Thyroid gland (tissue), 4 donors: ENCODE measurements around the gene RPL32. TPM values are rescaled to one million over a fixed set of nuclear protein-coding genes. Genes with fewer than 3 reads are reported as not detected.
"Not testable (repeated sequence)": the region's sequence is repeated elsewhere in the genome, so short reads cannot be mapped to it uniquely, and the experiment has no call there.

Source experiments
- DNase-seq, 2 donors: peaks; one replicate each; pipeline ENCODE4 v3.0.0-alpha.2; 2019
- H3K27ac ChIP-seq, 3 donors: fragments of 200-600 bp; sonication (generic); 1 replicate in 2 of 3; 2 replicates in 1 of 3; pipeline ENCODE4 v1.5.1; 2016 to 2019; ENCODE audit warnings: mild to moderate bottlenecking in 1 of 3, moderate library complexity in 1 of 3
- H3K27me3 ChIP-seq: fragments of 200-600 bp; sonication (generic); one replicate; pipeline ENCODE4 v1.5.1; 2019
- H3K36me3 ChIP-seq, 2 donors: fragments of 200-600 bp; sonication (generic); one replicate each; pipeline ENCODE4 v1.5.1; 2016 to 2019
- H3K4me1 ChIP-seq, 2 donors: fragments of 200-600 bp; sonication (generic); one replicate each; pipeline ENCODE4 v1.5.1; 2017 to 2019
- H3K4me3 ChIP-seq, 3 donors: fragments of 200-600 bp; sonication (generic); replicated peaks in 1 of 3; 1 replicate in 2 of 3; 2 replicates in 1 of 3; pipeline ENCODE4 v1.5.1; 2016; ENCODE audit warnings: mild to moderate bottlenecking in 1 of 3
- H3K9me3 ChIP-seq: fragments of 200-600 bp; sonication (generic); one replicate; pipeline ENCODE4 v1.5.1; 2017
- POLR2A ChIP-seq, 2 donors: fragments of 450-650 bp; IDR thresholded peaks; one replicate each; pipeline ENCODE4 v1.6.1; 2017; ENCODE audit warnings: antibody characterized with exemption in 2 of 2, mild to moderate bottlenecking in 2 of 2, moderate library complexity in 1 of 2
- WGBS, 2 donors: methylation state at CpG; one replicate each; pipeline ENCODE4 v1.1.5; 2017; 5-methylcytosine and 5-hydroxymethylcytosine counted together
- intact Hi-C: fragments of 100-400 bp; cut with DNase I; formaldehyde crosslinking; loops from one replicate; pipeline ENCODE4 v1.15.1; 2023
- total RNA-seq, 4 donors: library from RNA; depleted of rRNA; stranded (reverse); fragments of >200 nt; gene quantifications; one replicate each; pipeline ENCODE4 v1.2.3, GENCODE V29; 2016
- TF ChIP-seq, protein P1 (sequence below), 6 experiments: fragments of 200-600 bp in 3 of 6; fragments of 450-650 bp in 3 of 6; sonication (generic) in 3 of 6; IDR thresholded peaks; one replicate each; pipeline ENCODE4 v1.5.1; 2016 to 2019; ENCODE audit warnings: antibody characterized with exemption in 6 of 6, mild to moderate bottlenecking in 2 of 6, inconsistent platforms in 1 of 6, moderate library complexity in 1 of 6

RPL32 gene
- total RNA-seq, 4 donors from 2014 or later: 809 to 4,142 (median 1,511) TPM

DNA sequence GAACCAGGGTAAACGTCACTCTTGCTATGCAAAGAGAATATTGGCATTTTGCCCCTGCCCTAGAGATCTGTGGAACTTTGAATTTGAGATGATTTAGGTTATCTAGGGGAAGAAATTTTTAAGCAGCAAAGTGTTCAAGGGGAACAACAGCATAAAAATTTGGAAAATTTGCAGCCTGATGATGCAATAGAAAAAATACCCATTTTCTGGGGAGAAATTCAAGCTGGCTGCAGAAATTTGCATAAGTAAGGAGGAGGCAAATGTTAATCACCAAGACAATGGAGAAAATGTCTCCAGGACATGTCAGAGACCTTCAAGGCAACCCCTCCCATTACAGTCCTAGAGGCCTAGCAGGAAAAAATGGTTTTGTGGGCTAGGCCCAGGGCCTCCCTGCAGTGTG is 4.4 kb upstream of the RPL32 start:
- Histone ChIP-seq H3K27me3 (no peaks in the 10 kb centered on the region), H3K4me1 (no peaks in the 10 kb centered on the region), H3K4me3 (no peak overlapping the region), H3K36me3 (no peaks in the 10 kb centered on the region), H3K9me3 (no peaks in the 10 kb centered on the region), H3K27ac (no peak overlapping the region)
- 60 to 64% methylated on average over 1 of the region's 1 CpG for WGBS, 2 donors
- intact Hi-C loops: no loop called here
- no peak for DNase-seq
- TF ChIP-seq POLR2A (IDR thresholded peaks at IDR 0.05): no peak
- TF ChIP-seq, protein P1, sequence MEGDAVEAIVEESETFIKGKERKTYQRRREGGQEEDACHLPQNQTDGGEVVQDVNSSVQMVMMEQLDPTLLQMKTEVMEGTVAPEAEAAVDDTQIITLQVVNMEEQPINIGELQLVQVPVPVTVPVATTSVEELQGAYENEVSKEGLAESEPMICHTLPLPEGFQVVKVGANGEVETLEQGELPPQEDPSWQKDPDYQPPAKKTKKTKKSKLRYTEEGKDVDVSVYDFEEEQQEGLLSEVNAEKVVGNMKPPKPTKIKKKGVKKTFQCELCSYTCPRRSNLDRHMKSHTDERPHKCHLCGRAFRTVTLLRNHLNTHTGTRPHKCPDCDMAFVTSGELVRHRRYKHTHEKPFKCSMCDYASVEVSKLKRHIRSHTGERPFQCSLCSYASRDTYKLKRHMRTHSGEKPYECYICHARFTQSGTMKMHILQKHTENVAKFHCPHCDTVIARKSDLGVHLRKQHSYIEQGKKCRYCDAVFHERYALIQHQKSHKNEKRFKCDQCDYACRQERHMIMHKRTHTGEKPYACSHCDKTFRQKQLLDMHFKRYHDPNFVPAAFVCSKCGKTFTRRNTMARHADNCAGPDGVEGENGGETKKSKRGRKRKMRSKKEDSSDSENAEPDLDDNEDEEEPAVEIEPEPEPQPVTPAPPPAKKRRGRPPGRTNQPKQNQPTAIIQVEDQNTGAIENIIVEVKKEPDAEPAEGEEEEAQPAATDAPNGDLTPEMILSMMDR (IDR thresholded peaks at IDR 0.05): no peak

DNA sequence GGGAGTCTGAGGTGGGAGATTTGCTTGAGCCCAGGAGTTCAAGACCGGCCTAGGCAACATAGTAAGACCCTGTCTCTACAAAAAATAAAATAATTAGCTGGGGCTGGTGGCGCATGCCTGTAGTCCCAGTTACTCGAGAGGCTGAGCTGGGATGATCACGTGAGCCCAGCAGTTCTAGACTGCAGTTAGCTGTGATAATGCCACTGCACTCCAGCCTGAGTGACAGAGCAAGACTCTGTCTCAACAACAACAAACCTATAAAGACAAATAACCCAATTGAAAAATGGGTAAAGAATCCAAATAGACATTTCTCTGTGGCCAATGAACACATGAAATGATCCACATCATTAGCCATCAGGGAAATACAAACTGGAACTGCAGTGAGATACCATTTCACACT is 1.1 kb upstream of the RPL32 start:
- H3K36me3 ChIP-seq: peaks cover 17 to 22% of the 10 kb centered on the region in 2 donors
- TF ChIP-seq, protein P1 (IDR thresholded peaks at IDR 0.05): no peak
- TF ChIP-seq POLR2A (IDR thresholded peaks at IDR 0.05): no peak
- 94 to 98% methylated on average over 4 of the region's 4 CpGs for WGBS, 2 donors
- intact Hi-C loops: no loop called here
- DNase-seq: no peak
- H3K4me1 ChIP-seq: peaks cover 8 to 24% of the 10 kb centered on the region in 2 donors
- no peaks in the 10 kb centered on the region for H3K9me3 ChIP-seq
- no peak overlapping the region for H3K27ac ChIP-seq
- H3K27me3 ChIP-seq: no peaks in the 10 kb centered on the region
- H3K4me3 ChIP-seq: no peak overlapping the region

- intact Hi-C loops: no loop called here
- H3K27ac ChIP-seq: peak overlapping the region; percentile 93 to 96 (median 94)
These were observed 584 bp upstream of the RPL32 start for GRCh38 chr3:12841970-12842328.

DNA sequence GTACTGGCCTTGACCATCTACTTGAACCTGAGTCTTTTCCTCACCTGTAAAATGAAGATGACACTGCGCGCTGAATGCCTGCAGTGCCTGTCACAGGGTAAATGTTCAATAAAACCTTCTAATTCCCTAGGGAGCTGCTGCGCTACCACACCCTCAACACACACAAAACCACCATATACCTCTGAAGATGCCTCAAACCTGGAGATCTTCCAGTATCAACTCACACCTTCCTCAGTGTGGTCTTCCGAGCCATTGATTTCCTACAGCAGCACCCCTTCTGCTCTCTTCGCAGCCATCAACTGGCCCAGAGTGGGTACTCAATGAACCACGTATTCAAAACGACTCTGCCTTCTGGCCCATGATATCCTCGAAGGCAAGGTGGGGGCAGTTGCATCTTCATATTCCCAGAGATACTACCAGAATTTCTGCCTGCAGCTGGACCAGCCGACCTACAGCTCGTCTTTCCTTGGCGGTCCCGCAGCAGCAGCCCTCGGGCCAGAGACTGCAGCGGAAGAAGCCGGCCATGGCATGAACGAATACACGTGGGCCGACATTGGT is 695 bp downstream of the RPL32 start:
- WGBS, 2 donors: 8 to 18% methylated on average over 5 to 18 of the region's 18 CpGs
- Histone ChIP-seq H3K4me3 (peak overlapping the region; percentile 3 to 82 (median 28)), H3K9me3 (no peaks in the 10 kb centered on the region), H3K36me3 (peaks cover 35 to 40% of the 10 kb centered on the region in 2 donors), H3K4me1 (peaks cover 8 to 24% of the 10 kb centered on the region in 2 donors), H3K27ac (peak overlapping the region; percentile 93 to 96 (median 94)), H3K27me3 (no peaks in the 10 kb centered on the region)
- peak; percentile 35 to 39 for DNase-seq
- intact Hi-C loops: no loop called here
- TF ChIP-seq POLR2A (IDR thresholded peaks at IDR 0.05): no peak
- TF ChIP-seq, protein P1 (IDR thresholded peaks at IDR 0.05): no peak

More at GRCh38 chr3:12841970-12842328, 584 bp upstream of the RPL32 start:
- no peaks in the 10 kb centered on the region for H3K27me3 ChIP-seq
- peaks cover 8 to 24% of the 10 kb centered on the region in 2 donors for H3K4me1 ChIP-seq
- H3K9me3 ChIP-seq: no peaks in the 10 kb centered on the region
- no peak for DNase-seq
- peaks cover 22 to 27% of the 10 kb centered on the region in 2 donors for H3K36me3 ChIP-seq
- 42 to 48% methylated on average over 7 of the region's 7 CpGs for WGBS, 2 donors
- no peak overlapping the region for H3K4me3 ChIP-seq
- no peak for TF ChIP-seq POLR2A (IDR thresholded peaks at IDR 0.05)
- TF ChIP-seq, protein P1 (IDR thresholded peaks at IDR 0.05): peak in 1 of 6 experiments; percentile 11

GRCh38 chr3:12840148-12840547 is 1.2 kb downstream of the RPL32 start:
- peaks cover 36 to 45% of the 10 kb centered on the region in 2 donors for H3K36me3 ChIP-seq
- H3K9me3 ChIP-seq, intact Hi-C loops, H3K27me3 ChIP-seq, DNase-seq: not testable (repeated sequence)
- peak overlapping the region in 1 of 3 donors; percentile 82 for H3K4me3 ChIP-seq
- H3K4me1 ChIP-seq: peaks cover 8 to 24% of the 10 kb centered on the region in 2 donors
- 57 to 65% methylated on average over 10 of the region's 10 CpGs for WGBS, 2 donors
- H3K27ac ChIP-seq: peak overlapping the region in 1 of 3 donors; percentile 93
